Tibial artery (tissue), 4 donors: ENCODE measurements around the gene GPATCH2L.

Experiments
- DNase-seq, 2 donors: peaks; one replicate each; pipeline ENCODE4 v3.0.0-alpha.2; 2019
- H3K27ac ChIP-seq, 2 donors: fragments of 200-600 bp; sonication (generic) in 1 of 2; 1 replicate in 1 of 2; 2 replicates in 1 of 2; pipeline ENCODE4 v1.5.1; 2018 to 2019; ENCODE audit warnings: mild to moderate bottlenecking in 1 of 2
- H3K27me3 ChIP-seq, 2 donors: fragments of 200-600 bp; sonication (generic) in 1 of 2; one replicate each; pipeline versions ENCODE4 v1.5.1 to v1.6.0; 2016 to 2019
- H3K36me3 ChIP-seq, 3 donors: fragments of 200-600 bp; sonication (generic) in 2 of 3; one replicate each; pipeline ENCODE4 v1.5.1; 2016 to 2019; ENCODE audit warnings: mild to moderate bottlenecking in 2 of 3
- H3K4me1 ChIP-seq, 4 donors: fragments of 200-600 bp; sonication (generic) in 2 of 4; 1 replicate in 3 of 4; 2 replicates in 1 of 4; pipeline ENCODE4 v1.5.1; 2016 to 2019
- H3K4me3 ChIP-seq, 2 donors: fragments of 200-600 bp; sonication (generic) in 1 of 2; 1 replicate in 1 of 2; 2 replicates in 1 of 2; pipeline ENCODE4 v1.5.1; 2018 to 2019; ENCODE audit warnings: mild to moderate bottlenecking in 2 of 2
- H3K9me3 ChIP-seq, 3 donors: fragments of 200-600 bp; sonication (generic) in 1 of 3; one replicate each; pipeline ENCODE4 v1.5.1; 2016 to 2019
- CTCF ChIP-seq, 2 experiments: fragments of 200-600 bp in 1 of 2; fragments of 450-650 bp in 1 of 2; IDR thresholded peaks; one replicate each; pipeline ENCODE4 v1.5.1; 2017 to 2019; ENCODE audit warnings: antibody characterized with exemption in 2 of 2, mild to moderate bottlenecking in 1 of 2, moderate library complexity in 1 of 2
- intact Hi-C: fragments of 100-400 bp; cut with DNase I; formaldehyde crosslinking; loops from one replicate; pipeline ENCODE4 v1.15.0; 2023; ENCODE audit warnings: low total_unique reads

Gene GPATCH2L

GRCh38 chr14:76138758-76139723, 12.7 kb upstream of the GPATCH2L start:
- intact Hi-C loops: no loop called here
- DNase-seq: no peak
- TF ChIP-seq CTCF (IDR thresholded peaks at IDR 0.05): no peak
- Histone ChIP-seq H3K27ac (no peak overlapping the region), H3K9me3 (peaks cover 4 to 7% (median 6%) of the 10 kb centered on the region in 3 donors), H3K4me3 (peak overlapping the region; percentile 10 to 41), H3K4me1 (peaks cover 0 to 13% (median 9%) of the 10 kb centered on the region in 4 donors), H3K36me3 (no peaks in the 10 kb centered on the region), H3K27me3 (peaks cover 3 to 64% of the 10 kb centered on the region in 2 donors)

DNA sequence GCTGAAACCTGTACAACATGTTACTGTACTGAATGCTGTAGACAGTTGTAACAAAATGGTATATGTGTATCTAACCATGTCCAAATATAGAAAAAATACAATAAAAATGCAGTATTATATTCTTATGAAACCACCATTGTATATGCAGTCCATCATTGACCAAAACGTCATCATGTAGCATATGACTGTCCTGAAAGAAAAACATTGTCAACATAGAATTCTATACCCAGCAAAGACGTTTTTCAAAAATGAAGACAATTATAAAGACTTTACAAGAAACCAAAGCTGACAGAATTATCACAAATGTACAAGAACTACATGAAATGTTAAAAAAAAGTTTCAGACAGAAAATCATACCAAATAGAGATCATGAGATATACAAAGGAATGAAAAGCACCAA, 8.1 kb upstream of the GPATCH2L start:
- H3K27ac ChIP-seq: no peak overlapping the region

DNA sequence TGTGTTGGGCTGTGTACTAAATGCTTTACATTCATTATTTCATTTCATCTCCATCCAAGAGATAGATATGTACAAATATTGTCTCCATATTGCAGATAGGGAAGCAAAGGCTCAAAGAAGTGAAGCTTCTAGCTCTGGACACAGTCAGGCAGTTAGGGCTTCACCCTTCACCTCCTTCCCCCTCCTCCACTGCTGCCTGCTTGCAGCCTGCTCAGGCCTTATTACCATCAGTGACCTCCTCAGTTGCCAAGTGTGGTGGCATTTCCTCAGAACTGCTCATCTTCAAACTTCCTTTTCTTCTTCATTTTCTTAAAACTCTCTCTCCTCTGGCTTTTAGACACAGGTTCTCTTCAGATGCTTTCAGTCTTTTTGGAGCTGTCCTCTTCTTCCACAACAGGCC, 4.7 kb upstream of the GPATCH2L start:
- Histone ChIP-seq H3K4me3 (no peak overlapping the region), H3K4me1 (peaks cover 0 to 3% (median 0%) of the 10 kb centered on the region in 4 donors), H3K27ac (no peak overlapping the region), H3K9me3 (peaks cover 4 to 7% (median 6%) of the 10 kb centered on the region in 3 donors), H3K27me3 (no peaks in the 10 kb centered on the region), H3K36me3 (no peaks in the 10 kb centered on the region)
- no peak for DNase-seq
- intact Hi-C loops: no loop called here
- no peak for TF ChIP-seq CTCF (IDR thresholded peaks at IDR 0.05)

More for the DNA sequence above, 8.1 kb upstream of the GPATCH2L start:
- Histone ChIP-seq H3K36me3 (no peaks in the 10 kb centered on the region), H3K4me1 (peaks cover 0 to 7% (median 5%) of the 10 kb centered on the region in 4 donors), H3K9me3 (peaks cover 4 to 7% (median 6%) of the 10 kb centered on the region in 3 donors), H3K4me3 (no peak overlapping the region), H3K27me3 (peaks cover 3 to 22% of the 10 kb centered on the region in 2 donors)
- TF ChIP-seq CTCF (IDR thresholded peaks at IDR 0.05): no peak
- no peak for DNase-seq
- intact Hi-C loops: no loop called here

DNA sequence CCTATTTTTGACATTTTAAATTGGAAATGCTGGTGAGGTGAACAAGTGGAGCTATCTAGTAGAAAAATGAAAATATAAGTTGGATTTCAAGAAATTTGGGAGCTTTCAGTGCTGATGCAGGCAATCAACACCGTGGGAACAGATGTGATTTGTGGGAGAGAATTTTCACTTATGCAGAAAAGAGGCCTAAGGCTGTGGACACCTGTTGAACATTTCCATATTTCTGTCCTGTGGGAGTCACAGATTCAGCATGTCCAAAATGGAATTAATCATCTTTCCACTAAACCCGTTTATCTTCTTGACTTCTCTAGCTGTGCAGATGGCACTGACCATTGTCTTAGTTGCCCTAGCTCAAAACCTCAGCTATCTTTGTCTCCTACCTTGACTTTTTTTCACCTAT, 2.5 kb upstream of the GPATCH2L start:
- no peaks in the 10 kb centered on the region for H3K27me3 ChIP-seq
- no peak overlapping the region for H3K4me3 ChIP-seq
- H3K27ac ChIP-seq: no peak overlapping the region
- peaks cover 0 to 2% (median under 1%) of the 10 kb centered on the region in 3 donors for H3K36me3 ChIP-seq
- DNase-seq: no peak
- TF ChIP-seq CTCF (IDR thresholded peaks at IDR 0.05): no peak
- intact Hi-C loops: no loop called here
- no peaks in the 10 kb centered on the region for H3K9me3 ChIP-seq
- peaks cover 0 to 21% (median 17%) of the 10 kb centered on the region in 4 donors for H3K4me1 ChIP-seq

- peak overlapping the region; percentile 85 to 86 for H3K27ac ChIP-seq
- H3K27me3 ChIP-seq: no peaks in the 10 kb centered on the region
- H3K36me3 ChIP-seq: peaks cover 12 to 20% (median 12%) of the 10 kb centered on the region in 3 donors
- H3K9me3 ChIP-seq: no peaks in the 10 kb centered on the region
- H3K4me3 ChIP-seq: peak overlapping the region; percentile 99
- DNase-seq: peak; percentile 75 to 84
- intact Hi-C loops: no loop called here
- no peak for TF ChIP-seq CTCF (IDR thresholded peaks at IDR 0.05)
- H3K4me1 ChIP-seq: peaks cover 0 to 51% (median 38%) of the 10 kb centered on the region in 4 donors
These were observed 585 bp downstream of the GPATCH2L start for GRCh38 chr14:76152333-76152681.
